GM12873 (cell line): ENCODE results near the gene CCNDBP1.

Source experiments
- CTCF ChIP-seq: IDR thresholded peaks from 2 replicates; pipeline ENCODE4 v1.5.1; 2012; ENCODE audit warnings: low read depth, mild to moderate bottlenecking, moderate library complexity, low read length, control low read depth; ENCODE audit not compliant: insufficient read depth; ENCODE audit errors: missing control alignments

Gene CCNDBP1

GRCh38 chr15:43237842-43238470 is 52.8 kb downstream of the CCNDBP1 start:
- TF ChIP-seq CTCF, result no peak

- no peak for TF ChIP-seq CTCF
Observed at GRCh38 chr15:43238671-43239131, 53.5 kb downstream of the CCNDBP1 start.

GRCh38 chr15:43239732-43240491 is 54.7 kb downstream of the CCNDBP1 start:
- TF ChIP-seq CTCF, result no peak

- no peak for TF ChIP-seq CTCF
Observed at GRCh38 chr15:43241100-43241499, 55.9 kb downstream of the CCNDBP1 start.

- TF ChIP-seq CTCF, result no peak
Observed at GRCh38 chr15:43242616-43243015, 57.4 kb downstream of the CCNDBP1 start.

GRCh38 chr15:43243020-43243645 is 57.9 kb downstream of the CCNDBP1 start:
- TF ChIP-seq CTCF, result no peak

GRCh38 chr15:43244092-43244491 is 58.9 kb downstream of the CCNDBP1 start:
- TF ChIP-seq CTCF, result no peak
